GM18505 (cell line): ENCODE results near the gene RSAD1.

Experiments used
- ATAC-seq: cut with Tn5 transposase; IDR thresholded peaks from one replicate; pipeline ENCODE4 v1.9.1; 2021; ENCODE audit not compliant: unreplicated experiment
- POLR2A ChIP-seq: IDR thresholded peaks from 4 replicates; pipeline ENCODE4 v1.6.1; 2011; ENCODE audit warnings: borderline replicate concordance; ENCODE audit not compliant: insufficient read depth, insufficient read length; ENCODE audit errors: extremely low read depth

The RSAD1 gene

DNA sequence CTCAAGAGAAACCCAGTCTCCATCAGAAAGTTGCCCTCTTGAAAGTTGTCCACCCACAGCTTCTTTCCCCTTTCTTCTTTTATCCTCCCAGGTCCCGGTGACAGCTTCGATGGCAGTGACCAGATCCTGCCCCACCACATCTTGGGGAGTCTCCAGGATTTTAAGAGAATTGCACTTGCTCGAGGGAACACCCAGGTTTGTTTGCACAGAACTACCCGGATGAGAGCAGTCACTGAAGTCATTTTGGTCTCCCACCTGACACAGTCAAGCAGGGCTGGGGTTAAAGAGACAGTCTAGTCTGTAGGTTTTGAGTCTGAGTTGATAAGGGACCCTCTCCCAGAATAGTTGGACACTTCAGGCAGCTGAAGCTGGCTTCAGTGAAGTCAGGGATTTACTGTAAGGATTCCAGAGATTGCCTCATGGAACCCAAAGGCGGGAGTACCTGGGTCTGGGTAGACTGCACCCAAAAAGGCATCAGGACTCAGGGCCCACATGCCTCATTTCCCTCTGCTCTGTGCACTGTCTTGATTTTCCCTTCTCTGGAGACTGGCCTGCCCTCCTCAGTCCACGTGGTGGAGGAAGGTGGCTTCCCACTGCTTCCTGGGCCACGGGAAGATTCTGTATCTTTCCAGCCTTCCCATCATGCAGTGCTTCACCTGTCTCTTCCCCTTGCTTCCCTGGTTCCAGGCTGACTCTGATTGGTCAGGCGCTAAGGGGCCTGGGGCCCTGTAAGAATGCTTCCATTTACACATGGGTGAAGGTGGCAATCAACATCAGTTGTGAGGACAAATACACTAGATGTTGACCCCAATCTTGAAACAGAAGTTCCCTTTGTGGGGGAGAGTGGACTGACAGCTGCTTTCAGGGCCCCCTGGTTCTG lies 39.1 kb downstream of the RSAD1 start:
- no peak for ATAC-seq
- TF ChIP-seq POLR2A, result no peak

DNA sequence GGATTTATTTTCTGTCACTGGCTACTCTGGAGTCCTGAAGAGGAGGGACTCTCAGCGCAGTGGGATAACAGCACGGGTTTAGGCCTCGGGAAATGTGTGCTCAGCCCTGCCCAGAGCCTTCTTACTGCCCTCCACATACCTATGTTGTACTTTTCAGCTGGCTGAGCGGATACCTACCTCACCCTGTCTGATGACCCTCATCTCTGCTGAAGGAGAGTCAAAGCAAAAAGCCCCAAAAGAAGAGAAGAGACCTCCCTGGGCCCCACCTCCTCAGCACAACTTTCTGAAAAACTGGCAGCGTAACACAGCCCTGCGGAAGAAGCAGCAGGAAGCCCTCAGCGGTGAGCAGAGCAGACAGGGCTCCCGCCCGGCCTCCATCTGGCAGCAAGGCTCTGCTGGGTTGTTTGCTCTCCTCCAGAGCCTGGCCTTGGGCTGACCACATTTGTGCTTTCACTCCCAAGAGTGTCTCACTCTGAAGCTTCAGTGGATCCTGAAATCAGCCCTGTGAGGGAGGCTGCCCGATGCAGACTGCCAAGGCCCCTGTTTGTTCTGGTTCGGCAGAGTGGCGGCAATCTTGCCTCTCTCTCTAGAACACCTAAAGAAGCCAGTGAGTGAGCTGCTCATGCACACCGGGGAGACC lies 39.8 kb downstream of the RSAD1 start:
- no peak for ATAC-seq
- no peak for TF ChIP-seq POLR2A

GRCh38 chr17:50519141-50519834 lies 40.6 kb downstream of the RSAD1 start:
- TF ChIP-seq POLR2A, result no peak
- no peak for ATAC-seq

DNA sequence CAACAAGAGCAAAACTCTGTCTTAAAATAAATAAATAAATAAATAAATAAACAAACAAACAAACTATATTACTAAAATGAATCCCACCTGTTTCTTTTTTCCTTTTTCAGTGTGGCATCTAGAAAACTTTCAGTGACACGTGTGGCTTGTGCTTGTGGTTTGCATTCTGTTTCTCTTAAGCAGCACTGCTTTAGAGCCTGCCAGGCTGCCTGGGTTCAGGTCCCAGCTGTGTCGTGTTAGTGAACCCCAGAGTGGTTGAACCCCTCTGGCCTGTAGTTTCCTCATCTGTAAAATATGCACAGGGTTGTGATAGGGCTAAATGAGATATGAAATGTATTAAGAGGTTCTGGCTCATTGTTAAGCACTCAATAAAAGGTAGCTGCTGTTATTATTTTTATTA lies 41.8 kb downstream of the RSAD1 start:
- ATAC-seq, result no peak
- TF ChIP-seq POLR2A, result no peak

GRCh38 chr17:50521514-50521913 lies 42.9 kb downstream of the RSAD1 start:
- ATAC-seq, result no peak
- TF ChIP-seq POLR2A, result no peak

GRCh38 chr17:50522766-50523165 lies 44.1 kb downstream of the RSAD1 start:
- ATAC-seq, result no peak
- no peak for TF ChIP-seq POLR2A

DNA sequence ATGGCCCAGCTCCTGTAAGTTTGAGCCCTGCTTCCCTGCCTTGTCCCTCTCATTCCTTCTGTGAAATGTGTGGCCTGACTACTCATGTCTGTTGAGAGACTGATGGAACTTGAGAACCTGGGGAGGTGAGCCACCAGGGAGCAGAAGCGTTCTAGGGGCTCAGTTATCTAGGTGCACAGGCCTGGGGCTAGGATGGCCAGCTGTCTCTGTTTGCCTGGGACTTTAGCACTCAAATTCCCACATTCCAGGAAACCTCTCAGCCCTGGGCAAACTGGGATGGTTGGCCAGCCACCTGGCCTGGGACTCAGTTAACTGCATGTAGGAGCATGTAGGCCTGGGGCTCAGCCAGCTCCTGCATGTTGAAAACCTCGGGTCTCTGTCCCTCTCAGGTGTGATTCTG lies 44.5 kb downstream of the RSAD1 start:
- no peak for ATAC-seq
- no peak for TF ChIP-seq POLR2A

DNA sequence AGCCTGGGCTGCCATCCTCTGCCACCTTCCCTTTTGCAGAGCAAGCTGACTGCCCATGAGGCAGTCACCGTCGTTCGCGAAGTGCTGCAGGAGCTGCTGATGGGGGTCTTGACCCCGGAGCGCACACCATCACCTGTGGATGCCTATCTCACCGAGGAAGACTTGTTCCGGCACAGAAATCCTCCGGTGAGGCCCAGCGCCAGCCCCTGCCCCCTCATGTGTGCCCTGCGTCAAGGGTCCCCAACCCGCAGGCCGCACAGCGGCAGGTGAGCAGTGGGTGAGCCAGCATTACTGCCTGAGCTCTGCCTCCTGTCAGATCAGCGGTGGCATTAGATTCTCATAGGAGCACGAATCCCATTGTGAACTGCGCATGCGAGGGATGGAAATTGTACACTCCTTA lies 46.2 kb downstream of the RSAD1 start:
- ATAC-seq, result no peak
- TF ChIP-seq POLR2A, result no peak

GRCh38 chr17:50527155-50527762 lies 48.6 kb downstream of the RSAD1 start:
- no peak for ATAC-seq
- TF ChIP-seq POLR2A, result no peak

GRCh38 chr17:50527949-50528474 lies 49.4 kb downstream of the RSAD1 start:
- no peak for TF ChIP-seq POLR2A
- ATAC-seq, result no peak

GRCh38 chr17:50529849-50530248 lies 51.2 kb downstream of the RSAD1 start:
- no peak for ATAC-seq
- no peak for TF ChIP-seq POLR2A

DNA sequence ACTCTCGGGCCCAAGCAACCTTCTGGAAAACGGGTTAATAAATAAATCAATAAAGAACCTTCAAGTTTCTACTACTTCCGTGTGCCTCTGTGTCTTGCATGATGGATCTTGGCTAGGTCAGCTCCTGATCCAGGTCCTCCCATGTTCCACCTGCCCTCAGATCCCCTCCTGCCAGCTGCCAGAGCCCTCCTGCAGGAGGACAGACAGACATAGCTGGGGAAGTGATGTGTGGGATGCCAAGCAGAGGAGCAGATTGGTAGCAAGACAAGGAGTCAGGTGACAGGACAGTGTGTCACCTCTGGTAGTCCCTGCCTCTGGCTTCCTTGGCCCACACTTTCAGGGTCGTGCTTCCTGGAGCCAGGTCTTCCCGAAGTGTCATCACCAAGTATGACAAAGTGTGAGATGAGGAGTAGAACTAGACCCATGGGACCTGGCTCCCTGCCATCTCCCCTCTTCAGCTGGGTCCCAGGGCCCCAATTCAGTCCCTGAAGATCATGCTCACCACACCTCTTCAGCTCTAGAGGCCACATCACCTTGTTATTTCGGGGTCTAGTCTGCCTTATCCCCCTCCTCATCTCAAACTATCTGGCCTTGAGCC lies 52.9 kb downstream of the RSAD1 start:
- TF ChIP-seq POLR2A, result no peak
- no peak for ATAC-seq
